K562 (cell line): ENCODE data around the gene HAAO. TPM values are rescaled to one million over a fixed set of nuclear protein-coding genes. Genes with fewer than 3 reads are reported as not detected.
A peak's percentile ranks its signal among the peaks of the same experiment; 100 is the strongest.

Source experiments
- ATAC-seq: fragments of 200-7000 bp; cut with Tn5 transposase; 3 replicates; pipeline ENCODE4 v1.9.1; 2020; ENCODE audit warnings: moderate library complexity
- BruUV-seq: library from RNA; stranded (reverse); fragments of 400-500 nt; replicated peaks from 2 replicates; lab custom pipeline; 2021; lab: Mats Ljungman, UMichigan
- CTCF ChIA-PET: fragments of 300-600 bp; formaldehyde crosslinking; extraction: SDS; loops from one replicate; lab custom pipeline; 2021; ENCODE audit warnings: low intra/inter-chr PET ratio; lab: Yijun Ruan, JAX
- POLR2A ChIA-PET: fragments of 300-600, 350-650 bp; sonication (Branson Sonifier 250); formaldehyde crosslinking; extraction: SDS; loops from one replicate; lab custom pipeline; 2021; ENCODE audit warnings: antibody characterized with exemption, inconsistent platforms; lab: Yijun Ruan, JAX
- DNase-seq, 4 experiments: peaks; one replicate each; pipeline versions ENCODE4 v3.0.0 to v3.0.0-alpha.2; 2011 to 2018; ENCODE audit warnings: low spot score in 3 of 4, mixed read lengths in 3 of 4; ENCODE audit errors: extremely low read depth in 1 of 4
- FAIRE-seq: peaks from 2 replicates; lab custom pipeline; 2011; peaks lifted over from hg19 to GRCh38; lab: Jason Lieb, UNC
- H2AFZ ChIP-seq: 2 replicates; pipeline ENCODE4 v1.6.0; 2011; ENCODE audit warnings: low read depth, low read length, control low read depth, inconsistent platforms
- H3K27ac ChIP-seq: fragments of 200-600 bp; 3 replicates; pipeline ENCODE4 v1.8.0; 2011; ENCODE audit warnings: low read depth, mild to moderate bottlenecking, control low read depth, inconsistent platforms, low read length, moderate library complexity, mixed read lengths; ENCODE audit errors: extremely low read depth
- H3K27me3 ChIP-seq, 2 experiments: fragments of 300-600 bp in 1 of 2; 2 replicates in 1 of 2; 3 replicates in 1 of 2; pipeline versions ENCODE4 v1.6.0 to v1.8.0; 2011; ENCODE audit warnings: inconsistent platforms in 2 of 2, low read length in 2 of 2, mild to moderate bottlenecking in 1 of 2, mixed read lengths in 1 of 2, moderate library complexity in 1 of 2; ENCODE audit not compliant: control insufficient read depth in 2 of 2, insufficient read depth in 2 of 2
- H3K36me3 ChIP-seq: fragments of 300-600 bp; 3 replicates; pipeline ENCODE4 v1.8.0; 2011; ENCODE audit warnings: mild to moderate bottlenecking, low read length, inconsistent platforms; ENCODE audit not compliant: control insufficient read depth, insufficient read depth
- H3K4me1 ChIP-seq, 2 experiments: fragments of 200-600 bp in 1 of 2; replicated peaks in 1 of 2; 2 replicates in 1 of 2; 3 replicates in 1 of 2; pipeline versions ENCODE4 v1.5.1 to v1.8.0; 2011; ENCODE audit warnings: inconsistent platforms in 2 of 2, low read length in 2 of 2, mild to moderate bottlenecking in 1 of 2, mixed read lengths in 1 of 2, moderate library complexity in 1 of 2; ENCODE audit not compliant: control insufficient read depth in 2 of 2, insufficient read depth in 2 of 2
- H3K4me2 ChIP-seq: 2 replicates; pipeline ENCODE4 v1.6.1; 2011; ENCODE audit warnings: low read length, control low read depth, inconsistent platforms, mixed read lengths; ENCODE audit not compliant: insufficient read depth
- H3K4me3 ChIP-seq: fragments of 200-600 bp; sonication (generic), shearing (Covaris generic); 2 replicates; pipeline ENCODE4 v1.5.1; 2016; ENCODE audit warnings: control low read depth, inconsistent platforms
- H3K79me2 ChIP-seq: fragments of 200-600 bp; 3 replicates; pipeline ENCODE4 v1.8.0; 2011; ENCODE audit warnings: low read length, inconsistent platforms; ENCODE audit not compliant: control insufficient read depth, insufficient read depth
- H3K9ac ChIP-seq, 2 experiments: 2 replicates each; pipeline versions ENCODE4 v1.6.0 to v1.6.1; 2011; ENCODE audit warnings: low read depth in 2 of 2, low read length in 2 of 2, control low read depth in 1 of 2, inconsistent platforms in 1 of 2, mild to moderate bottlenecking in 1 of 2, mixed read lengths in 1 of 2; ENCODE audit not compliant: insufficient read depth in 1 of 2
- H3K9me1 ChIP-seq: one replicate; pipeline ENCODE4 v1.6.0; 2011; ENCODE audit warnings: inconsistent platforms, mild to moderate bottlenecking, low read length, moderate library complexity; ENCODE audit not compliant: control insufficient read depth, insufficient read depth
- H3K9me3 ChIP-seq: replicated peaks from 2 replicates; pipeline ENCODE4 v1.5.1; 2011; ENCODE audit warnings: low read depth, low read length, inconsistent platforms; ENCODE audit not compliant: control insufficient read depth, insufficient read depth
- H4K20me1 ChIP-seq: replicated peaks from 2 replicates; pipeline ENCODE4 v1.6.1; 2011; ENCODE audit warnings: low read length, inconsistent platforms, mixed read lengths; ENCODE audit not compliant: control insufficient read depth, insufficient read depth
- CTBP1 ChIP-seq: fragments of 450-650 bp; IDR thresholded peaks from 2 replicates; pipeline ENCODE4 v1.6.1; 2016; ENCODE audit warnings: borderline replicate concordance
- HNRNPUL1 ChIP-seq: fragments of 200-400 bp; formaldehyde crosslinking; IDR thresholded peaks from 2 replicates; pipeline ENCODE4 v1.6.1; 2017; ENCODE audit warnings: low read length
- KDM1A ChIP-seq, 2 experiments: fragments of 450-650 bp; IDR thresholded peaks; 2 replicates each; pipeline ENCODE4 v1.6.1; 2016; ENCODE audit warnings: mild to moderate bottlenecking in 2 of 2
- KDM2B ChIP-seq: fragments of 250-450 bp; sonication (Bioruptor Pico); IDR thresholded peaks from 2 replicates; pipeline ENCODE4 v1.8.0; 2021; ENCODE audit warnings: mild to moderate bottlenecking, moderate library complexity
- PTTG1 ChIP-seq: fragments of 450-650 bp; IDR thresholded peaks from 2 replicates; pipeline ENCODE4 v1.6.1; 2016; ENCODE audit warnings: low read depth, mild to moderate bottlenecking, missing genetic modification characterization, missing compliant biosample characterization
- RBM14 ChIP-seq: fragments of 200-400 bp; formaldehyde crosslinking; IDR thresholded peaks from 2 replicates; pipeline ENCODE4 v1.6.1; 2018; ENCODE audit warnings: low read depth, mild to moderate bottlenecking, low read length, moderate library complexity, borderline replicate concordance; ENCODE audit not compliant: insufficient read depth
- RNF2 ChIP-seq: sonication (generic); IDR thresholded peaks from 2 replicates; pipeline ENCODE4 v1.6.1; 2016
- SIN3A ChIP-seq, 2 experiments: fragments of 150-350 bp in 1 of 2; IDR thresholded peaks; 2 replicates each; pipeline ENCODE4 v1.6.1; 2011 to 2016; ENCODE audit warnings: borderline replicate concordance in 2 of 2, low read depth in 2 of 2, low read length in 2 of 2, mild to moderate bottlenecking in 2 of 2, moderate library complexity in 2 of 2; ENCODE audit not compliant: control insufficient read depth in 1 of 2
- SP1 ChIP-seq: sonication (generic); formaldehyde crosslinking; IDR thresholded peaks from 2 replicates; pipeline ENCODE4 v1.8.1; 2022; ENCODE audit warnings: mild to moderate bottlenecking, missing genetic modification reagents
- ZKSCAN1 ChIP-seq: fragments of 150-350 bp; IDR thresholded peaks from 2 replicates; pipeline ENCODE4 v1.6.1; 2016; ENCODE audit warnings: low read depth, low read length
- whole genome bisulfite sequencing: fragments of 100-300 bp; shearing (Covaris generic); methylation state at CpG from one replicate; pipeline ENCODE4 v1.1.6; 2016; ENCODE audit warnings: low coverage, mixed read lengths; ENCODE audit not compliant: insufficient coverage; ENCODE audit errors: missing lambda C conversion rate; 5-methylcytosine and 5-hydroxymethylcytosine counted together
- in situ Hi-C: fragments of 300-500 bp; cut with MboI; formaldehyde crosslinking; loops from 4 replicates; pipeline ENCODE4 v1.15.0; 2018; ENCODE audit warnings: inconsistent platforms, mixed read lengths
- intact Hi-C: fragments of 100-400 bp; cut with micrococcal nuclease; formaldehyde crosslinking; loops from 2 replicates; pipeline ENCODE4 v1.14.2; 2022
- polyA plus RNA-seq, 8 experiments: library from polyadenylated mRNA; depleted of rRNA in 4 of 8; stranded (reverse) in 5 of 8; unstranded in 3 of 8; fragments of >200 nt; fragmentation: Nextera tagmentation in 2 of 8; fragmentation: Illumina TruSeq in 1 of 8; extraction: Ambion mirVana in 2 of 8; extraction: Trizol in 1 of 8; gene quantifications; 2 replicates each; pipeline versions ENCODE4 v1.2.1 to v1.2.3, GENCODE V29; 2011 to 2014; ENCODE audit warnings: inconsistent platforms in 1 of 8, missing spikeins in 1 of 8
- total RNA-seq, 7 experiments: library from RNA; depleted of rRNA in 6 of 7; stranded (reverse); fragments of >200 nt in 6 of 7; fragmentation: Illumina TruSeq in 2 of 7; extraction: Trizol in 2 of 7; gene quantifications; 2 replicates each; pipeline versions ENCODE4 v1.2.1 to v1.2.3, GENCODE V29; 2011 to 2021; ENCODE audit warnings: low replicate concordance in 1 of 7
- TF ChIP-seq, protein P1 (sequence below): sonication (generic); formaldehyde crosslinking; IDR thresholded peaks from 2 replicates; pipeline ENCODE4 v1.8.1; 2023; ENCODE audit warnings: mild to moderate bottlenecking, missing genetic modification reagents
- TF ChIP-seq, protein P2 (sequence below): sonication (generic); formaldehyde crosslinking; IDR thresholded peaks from 2 replicates; pipeline ENCODE4 v1.9.0; 2022; ENCODE audit warnings: mild to moderate bottlenecking, missing genetic modification reagents
- TF ChIP-seq, protein P3 (sequence below): fragments of 250-450 bp; sonication (Bioruptor Pico); IDR thresholded peaks from 2 replicates; pipeline ENCODE4 v1.5.0; 2021
- TF ChIP-seq, protein P4 (sequence below): fragments of 250-450 bp; sonication (Bioruptor Pico); IDR thresholded peaks from 2 replicates; pipeline ENCODE4 v1.8.0; 2021; ENCODE audit warnings: borderline replicate concordance, mild to moderate bottlenecking, moderate library complexity; ENCODE audit not compliant: poor library complexity, severe bottlenecking

Gene HAAO
- total and polyA plus RNA-seq, 9 of the 15 experiments (the other 6 are each of a cell fraction or from before 2014, with no cell fraction given), result not detected

DNA sequence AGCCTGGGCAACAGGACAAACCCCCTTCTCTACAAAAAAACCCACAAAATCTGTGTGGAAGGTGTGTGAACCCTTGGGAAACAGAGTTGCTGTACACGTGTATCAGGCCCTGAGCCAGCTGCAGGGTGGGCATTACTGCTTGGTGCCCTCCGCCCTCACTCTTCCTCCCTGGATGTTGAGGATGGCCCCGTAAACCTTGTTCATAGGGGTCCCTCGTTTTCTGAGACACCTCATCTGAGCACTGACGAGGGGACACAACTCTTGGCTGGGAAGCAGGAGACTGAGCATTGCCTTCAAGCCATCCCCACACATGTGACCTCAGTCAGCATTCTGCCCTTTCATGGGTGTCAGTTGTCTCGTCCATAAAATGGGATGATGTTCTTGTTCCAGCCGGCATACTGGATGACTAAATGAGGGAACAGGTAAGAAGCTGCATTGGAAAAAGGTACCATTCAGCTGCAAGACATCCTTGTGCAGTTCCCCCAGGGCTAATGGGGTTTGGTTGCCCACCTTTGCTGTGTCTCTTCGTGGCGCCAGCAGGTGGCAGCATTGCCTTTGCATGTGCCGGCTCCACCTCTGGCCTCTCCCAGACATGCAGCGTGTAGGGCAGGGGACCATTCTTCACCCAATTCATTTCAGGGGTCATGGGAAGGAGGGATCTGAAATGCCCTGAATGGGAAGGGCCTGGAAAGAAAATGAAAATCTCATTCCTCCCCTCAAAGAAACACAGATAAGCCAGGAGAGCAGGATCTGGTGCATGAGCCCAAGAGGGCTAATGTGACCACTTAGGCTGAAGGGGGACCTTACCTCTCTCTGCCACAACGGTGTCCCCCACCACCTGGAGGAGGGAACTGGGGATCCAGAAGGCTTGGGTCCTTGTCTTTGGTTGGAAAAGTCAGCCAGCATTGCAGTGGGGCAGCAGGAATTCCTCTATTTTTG lies 36.4 kb upstream of the HAAO start:
- Histone ChIP-seq H3K4me2 (peak overlapping the region; percentile 74; the same call in 1 of the 2 replicates), H3K27me3 (no peaks in the 10 kb centered on the region; a peak in 1 of 5 replicates), H3K36me3 (no peaks in the 10 kb centered on the region), H3K4me3 (no peak overlapping the region), H3K27ac (no peak overlapping the region), H4K20me1 (0 out of 2 replicates have a peak, but pooled peaks cover 8% of the 10 kb centered on the region), H3K9ac (no peak overlapping the region), H2AFZ (peak overlapping the region; percentile 67), H3K4me1 (peaks cover 3 to 9% of the 10 kb centered on the region in 2 experiments; a peak in 2 of 5 replicates), H3K79me2 (no peaks in the 10 kb centered on the region), H3K9me1 (no peaks in the 10 kb centered on the region), H3K9me3 (no peaks in the 10 kb centered on the region)
- DNase-seq (peak; percentile 78 to 88 (median 82)), ATAC-seq (peak; percentile 96), FAIRE-seq (peak; percentile 92)
- POLR2A ChIA-PET, result interaction anchor here (0.6 kb wide), 1 partner anchor 644 kb away, joined by 3 read pairs; no protein-coding TSS in a partner anchor
- in situ Hi-C loops (loop anchor here (5.0 to 25.0 kb wide), 3 partner anchors 309 to 656 kb away; partner anchors contain the start of gene ZFP36L2), intact Hi-C loops (loop anchor here (1.0 to 5.0 kb wide), 6 partner anchors 119 to 781 kb away; partner anchors contain the start of gene ZFP36L2)
- CTCF ChIA-PET, result interaction anchor here (0.5 to 3.9 kb wide), 10 partner anchors 10 to 780 kb away, joined by 3 to 40 read pairs (median 10); no protein-coding TSS in a partner anchor
- BruUV-seq, result no TSS peak
- WGBS, result 13% methylated on average over 12 of the region's 12 CpGs
- TF ChIP-seq RNF2 (no peak), KDM1A (IDR thresholded peaks at IDR 0.05) (peak in 1 of 2 experiments; percentile 26; a peak in 1 of 4 replicates), SP1 (peak; percentile 49; the same call in 1 of the 2 replicates), CTBP1 (0 out of 2 replicates have a peak, but pooled peaks have one; percentile 22), KDM2B (CRISPR knock-in tag) (0 out of 2 replicates have a peak, but pooled peaks have one; percentile 23), SIN3A (IDR thresholded peaks at IDR 0.05; ENCODE audit: borderline replicate concordance in 2 of 2, control insufficient read depth in 1 of 2, low read depth in 2 of 2, low read length in 2 of 2) (no peak), RBM14 (no peak), ZKSCAN1 (no peak), PTTG1 (tag) (no peak), HNRNPUL1 (no peak)
- TF ChIP-seq, protein P1, sequence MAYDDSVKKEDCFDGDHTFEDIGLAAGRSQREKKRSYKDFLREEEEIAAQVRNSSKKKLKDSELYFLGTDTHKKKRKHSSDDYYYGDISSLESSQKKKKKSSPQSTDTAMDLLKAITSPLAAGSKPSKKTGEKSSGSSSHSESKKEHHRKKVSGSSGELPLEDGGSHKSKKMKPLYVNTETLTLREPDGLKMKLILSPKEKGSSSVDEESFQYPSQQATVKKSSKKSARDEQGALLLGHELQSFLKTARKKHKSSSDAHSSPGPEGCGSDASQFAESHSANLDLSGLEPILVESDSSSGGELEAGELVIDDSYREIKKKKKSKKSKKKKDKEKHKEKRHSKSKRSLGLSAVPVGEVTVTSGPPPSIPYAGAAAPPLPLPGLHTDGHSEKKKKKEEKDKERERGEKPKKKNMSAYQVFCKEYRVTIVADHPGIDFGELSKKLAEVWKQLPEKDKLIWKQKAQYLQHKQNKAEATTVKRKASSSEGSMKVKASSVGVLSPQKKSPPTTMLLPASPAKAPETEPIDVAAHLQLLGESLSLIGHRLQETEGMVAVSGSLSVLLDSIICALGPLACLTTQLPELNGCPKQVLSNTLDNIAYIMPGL, result peak; percentile 53; the same call in 1 of the 2 replicates
- TF ChIP-seq, protein P2, sequence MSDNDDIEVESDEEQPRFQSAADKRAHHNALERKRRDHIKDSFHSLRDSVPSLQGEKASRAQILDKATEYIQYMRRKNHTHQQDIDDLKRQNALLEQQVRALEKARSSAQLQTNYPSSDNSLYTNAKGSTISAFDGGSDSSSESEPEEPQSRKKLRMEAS (CRISPR knock-in tag), result peak; percentile 69
- TF ChIP-seq, protein P3, sequence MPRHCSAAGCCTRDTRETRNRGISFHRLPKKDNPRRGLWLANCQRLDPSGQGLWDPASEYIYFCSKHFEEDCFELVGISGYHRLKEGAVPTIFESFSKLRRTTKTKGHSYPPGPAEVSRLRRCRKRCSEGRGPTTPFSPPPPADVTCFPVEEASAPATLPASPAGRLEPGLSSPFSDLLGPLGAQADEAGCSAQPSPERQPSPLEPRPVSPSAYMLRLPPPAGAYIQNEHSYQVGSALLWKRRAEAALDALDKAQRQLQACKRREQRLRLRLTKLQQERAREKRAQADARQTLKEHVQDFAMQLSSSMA (CRISPR knock-in tag), result no peak
- TF ChIP-seq, protein P4, sequence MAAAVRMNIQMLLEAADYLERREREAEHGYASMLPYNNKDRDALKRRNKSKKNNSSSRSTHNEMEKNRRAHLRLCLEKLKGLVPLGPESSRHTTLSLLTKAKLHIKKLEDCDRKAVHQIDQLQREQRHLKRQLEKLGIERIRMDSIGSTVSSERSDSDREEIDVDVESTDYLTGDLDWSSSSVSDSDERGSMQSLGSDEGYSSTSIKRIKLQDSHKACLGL (CRISPR knock-in tag), result no peak
